Hepatocyte (in vitro differentiated cells): Measurements from ENCODE around the gene CYB561D2. TPM values are rescaled to one million over a fixed set of nuclear protein-coding genes. Genes with fewer than 3 reads are reported as not detected.

ENCODE experiments used
- DNase-seq: peaks from one replicate; pipeline ENCODE4 v3.0.0-alpha.2; 2016; ENCODE audit warnings: low spot score
- H2AFZ ChIP-seq: fragments of 200-600 bp; sonication (generic); 2 replicates; pipeline ENCODE4 v1.6.0; 2016; ENCODE audit warnings: antibody characterized with exemption, mild to moderate bottlenecking
- H3K27ac ChIP-seq: fragments of 200-600 bp; sonication (generic); 2 replicates; pipeline ENCODE4 v1.5.1; 2016; ENCODE audit warnings: mild to moderate bottlenecking
- H3K27me3 ChIP-seq: fragments of 200-600 bp; sonication (generic); 2 replicates; pipeline ENCODE4 v1.6.1; 2016
- H3K36me3 ChIP-seq: fragments of 200-600 bp; sonication (generic); replicated peaks from 2 replicates; pipeline ENCODE4 v1.5.1; 2016; ENCODE audit warnings: low read depth; ENCODE audit not compliant: insufficient read depth
- H3K4me1 ChIP-seq: fragments of 200-600 bp; sonication (generic); 2 replicates; pipeline ENCODE4 v1.5.1; 2016; ENCODE audit warnings: mild to moderate bottlenecking, moderate library complexity; ENCODE audit not compliant: insufficient read depth
- H3K4me2 ChIP-seq: fragments of 200-600 bp; sonication (generic); 2 replicates; pipeline ENCODE4 v1.6.0; 2016
- H3K4me3 ChIP-seq: fragments of 200-600 bp; sonication (generic); 2 replicates; pipeline ENCODE4 v1.5.1; 2016; ENCODE audit warnings: mild to moderate bottlenecking
- H3K79me2 ChIP-seq: fragments of 200-600 bp; sonication (generic); 2 replicates; pipeline ENCODE4 v1.6.0; 2017; ENCODE audit warnings: mild to moderate bottlenecking
- H3K9me2 ChIP-seq: fragments of 200-600 bp; sonication (generic); replicated peaks from 2 replicates; pipeline ENCODE4 v1.6.0; 2017; ENCODE audit warnings: mild to moderate bottlenecking; ENCODE audit not compliant: insufficient read depth
- H3K9me3 ChIP-seq: fragments of 200-600 bp; sonication (generic); 2 replicates; pipeline ENCODE4 v1.5.1; 2016; ENCODE audit warnings: low read depth, mild to moderate bottlenecking
- H4K20me1 ChIP-seq: fragments of 200-600 bp; sonication (generic); 2 replicates; pipeline ENCODE4 v1.6.0; 2016; ENCODE audit warnings: mild to moderate bottlenecking; ENCODE audit not compliant: insufficient read depth, poor library complexity, severe bottlenecking
- CTCF ChIP-seq: fragments of 200-600 bp; sonication (generic); IDR thresholded peaks from 2 replicates; pipeline ENCODE4 v1.5.1; 2016; ENCODE audit warnings: antibody characterized with exemption, mild to moderate bottlenecking; ENCODE audit not compliant: poor library complexity
- EZH2 ChIP-seq: fragments of 200-600 bp; sonication (generic); IDR thresholded peaks from 2 replicates; pipeline ENCODE4 v1.6.1; 2016; ENCODE audit warnings: antibody characterized with exemption, mild to moderate bottlenecking, borderline replicate concordance
- EZH2phosphoT487 ChIP-seq: fragments of 200-600 bp; sonication (generic); IDR thresholded peaks from one replicate; pipeline ENCODE4 v1.6.1; 2018; ENCODE audit warnings: antibody characterized with exemption, mild to moderate bottlenecking, low read depth, moderate library complexity; ENCODE audit not compliant: unreplicated experiment, severe bottlenecking
- WGBS: methylation state at CpG from one replicate; pipeline ENCODE4 v1.1.6; 2016; ENCODE audit warnings: low lambda C conversion rate; ENCODE audit errors: missing lambda C conversion rate; 5-methylcytosine and 5-hydroxymethylcytosine counted together
- polyA plus RNA-seq: library from polyadenylated mRNA; unstranded; fragments of >200 nt; fragmentation: Nextera tagmentation; extraction: Ambion mirVana; gene quantifications from 2 replicates; pipeline ENCODE4 v1.2.1, GENCODE V29; 2016
- total RNA-seq: library from RNA; depleted of rRNA; stranded (reverse); fragments of >200 nt; gene quantifications from 2 replicates; pipeline ENCODE4 v1.2.3, GENCODE V29; 2014

The CYB561D2 gene
- total and polyA plus RNA-seq, 2 experiments from 2014 or later = 37.3 to 40.5 TPM

- no peaks in the 10 kb centered on the region for H3K27me3 ChIP-seq
- peaks cover 51% of the 10 kb centered on the region for H3K4me1 ChIP-seq
- WGBS = 44% methylated on average over 31 of the region's 31 CpGs
- H3K36me3 ChIP-seq = no peaks in the 10 kb centered on the region
- no peak for TF ChIP-seq EZH2phosphoT487
- no peak for TF ChIP-seq EZH2
- no peak for TF ChIP-seq CTCF
- H3K9me3 ChIP-seq = no peaks in the 10 kb centered on the region
- no peaks in the 10 kb centered on the region for H3K9me2 ChIP-seq
- peak within 1 kb of the TSS; percentile 97 for H3K4me2 ChIP-seq
- peak within 1 kb of the TSS; percentile 84 for H2AFZ ChIP-seq
- H3K27ac ChIP-seq = peak within 1 kb of the TSS; percentile 100
- no peak for DNase-seq
- peaks cover 48% of the 10 kb centered on the region for H3K79me2 ChIP-seq
- H3K4me3 ChIP-seq = peak within 1 kb of the TSS; percentile 88
- peaks cover 3% of the 10 kb centered on the region for H4K20me1 ChIP-seq
These were observed 28.1 kb upstream of the CYB561D2 start, which contains the start of gene HYAL2 for GRCh38 chr3:50322386-50323091. Gene HYAL2 (minus strand): TSS chr3:50322745. CDS start chr3:50320489, 2,256 bp downstream.

- no peaks in the 10 kb centered on the region for H3K36me3 ChIP-seq
- H3K4me2 ChIP-seq = peak overlapping the region; percentile 97
- H3K9me2 ChIP-seq = no peaks in the 10 kb centered on the region
- H4K20me1 ChIP-seq = peaks cover 2% of the 10 kb centered on the region
- no peaks in the 10 kb centered on the region for H3K9me3 ChIP-seq
- H2AFZ ChIP-seq = no peak overlapping the region
- H3K79me2 ChIP-seq = peaks cover 46% of the 10 kb centered on the region
- peak overlapping the region; percentile 100 for H3K27ac ChIP-seq
- no peak overlapping the region for H3K4me3 ChIP-seq
- TF ChIP-seq CTCF (no peak), EZH2phosphoT487 (no peak), EZH2 (no peak)
- peaks cover 45% of the 10 kb centered on the region for H3K4me1 ChIP-seq
- 70% methylated on average over 4 of the region's 4 CpGs for WGBS
- no peaks in the 10 kb centered on the region for H3K27me3 ChIP-seq
- DNase-seq = no peak
These were observed 27.5 kb upstream of the CYB561D2 start for GRCh38 chr3:50323092-50323600.

GRCh38 chr3:50323614-50324199 is 27.0 kb upstream of the CYB561D2 start:
- H2AFZ ChIP-seq = no peak overlapping the region
- peak overlapping the region; percentile 100 for H3K27ac ChIP-seq
- 86% methylated on average over 5 of the region's 5 CpGs for WGBS
- H3K4me3 ChIP-seq = no peak overlapping the region
- TF ChIP-seq CTCF = no peak
- TF ChIP-seq EZH2phosphoT487 = no peak
- no peak for TF ChIP-seq EZH2
- no peaks in the 10 kb centered on the region for H3K9me2 ChIP-seq
- no peaks in the 10 kb centered on the region for H3K9me3 ChIP-seq
- no peaks in the 10 kb centered on the region for H3K27me3 ChIP-seq
- H3K36me3 ChIP-seq = no peaks in the 10 kb centered on the region
- H3K4me1 ChIP-seq = peaks cover 41% of the 10 kb centered on the region
- H3K79me2 ChIP-seq = peaks cover 41% of the 10 kb centered on the region
- H4K20me1 ChIP-seq = peaks cover 2% of the 10 kb centered on the region
- no peak for DNase-seq
- H3K4me2 ChIP-seq = no peak overlapping the region
